Measurements from ENCODE around the gene SH3GL3. TPM values are rescaled to one million over a fixed set of nuclear protein-coding genes. Genes with fewer than 3 reads are reported as not detected.

The SH3GL3 gene
- polyA plus RNA-seq, 1 of the 3 experiments (the other 2 are of a cell fraction) = not detected

GRCh38 chr15:83602021-83602420 is 154.9 kb downstream of the SH3GL3 start:
- no peaks in the 10 kb centered on the region for H3K36me3 ChIP-seq (replicated peaks in 1 of 2; ENCODE audit: control insufficient read depth in 1 of 2, insufficient read depth in 2 of 2, low read length in 1 of 2)
- TF ChIP-seq NRF1 (IDR thresholded peaks at IDR 0.05; ENCODE audit: low read depth, low read length) (no peak), RCOR1 (IDR thresholded peaks at IDR 0.05; ENCODE audit: low read length) (no peak), RAD21 (IDR thresholded peaks at IDR 0.05; ENCODE audit: low read length) (no peak), JUND (IDR thresholded peaks at IDR 0.05) (no peak), NFIC (IDR thresholded peaks at IDR 0.05; ENCODE audit: borderline replicate concordance) (no peak), FOXJ3 (CRISPR knock-in tag; IDR thresholded peaks at IDR 0.05) (no peak), TAF1 (IDR thresholded peaks at IDR 0.05; ENCODE audit: borderline replicate concordance, low read depth, low read length) (no peak), GABPA (IDR thresholded peaks at IDR 0.05; ENCODE audit: low read depth) (no peak), EP300 (IDR thresholded peaks at IDR 0.05; ENCODE audit: borderline replicate concordance in 1 of 2, low read depth in 1 of 2, low read length in 1 of 2) (no peak), FOXM1 (IDR thresholded peaks at IDR 0.05; ENCODE audit: low read depth) (no peak), YY1 (IDR thresholded peaks at IDR 0.05; ENCODE audit: low read depth) (no peak), CHD2 (IDR thresholded peaks at IDR 0.05; ENCODE audit: low read length, partially characterized antibody) (no peak), MAX (IDR thresholded peaks at IDR 0.05; ENCODE audit: low read depth) (no peak), PBX3 (IDR thresholded peaks at IDR 0.05) (no peak)
- TF ChIP-seq, protein P1, sequence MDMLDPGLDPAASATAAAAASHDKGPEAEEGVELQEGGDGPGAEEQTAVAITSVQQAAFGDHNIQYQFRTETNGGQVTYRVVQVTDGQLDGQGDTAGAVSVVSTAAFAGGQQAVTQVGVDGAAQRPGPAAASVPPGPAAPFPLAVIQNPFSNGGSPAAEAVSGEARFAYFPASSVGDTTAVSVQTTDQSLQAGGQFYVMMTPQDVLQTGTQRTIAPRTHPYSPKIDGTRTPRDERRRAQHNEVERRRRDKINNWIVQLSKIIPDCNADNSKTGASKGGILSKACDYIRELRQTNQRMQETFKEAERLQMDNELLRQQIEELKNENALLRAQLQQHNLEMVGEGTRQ (IDR thresholded peaks at IDR 0.05; ENCODE audit: borderline replicate concordance, low read depth, low read length) = no peak
- TF ChIP-seq, protein P2, sequence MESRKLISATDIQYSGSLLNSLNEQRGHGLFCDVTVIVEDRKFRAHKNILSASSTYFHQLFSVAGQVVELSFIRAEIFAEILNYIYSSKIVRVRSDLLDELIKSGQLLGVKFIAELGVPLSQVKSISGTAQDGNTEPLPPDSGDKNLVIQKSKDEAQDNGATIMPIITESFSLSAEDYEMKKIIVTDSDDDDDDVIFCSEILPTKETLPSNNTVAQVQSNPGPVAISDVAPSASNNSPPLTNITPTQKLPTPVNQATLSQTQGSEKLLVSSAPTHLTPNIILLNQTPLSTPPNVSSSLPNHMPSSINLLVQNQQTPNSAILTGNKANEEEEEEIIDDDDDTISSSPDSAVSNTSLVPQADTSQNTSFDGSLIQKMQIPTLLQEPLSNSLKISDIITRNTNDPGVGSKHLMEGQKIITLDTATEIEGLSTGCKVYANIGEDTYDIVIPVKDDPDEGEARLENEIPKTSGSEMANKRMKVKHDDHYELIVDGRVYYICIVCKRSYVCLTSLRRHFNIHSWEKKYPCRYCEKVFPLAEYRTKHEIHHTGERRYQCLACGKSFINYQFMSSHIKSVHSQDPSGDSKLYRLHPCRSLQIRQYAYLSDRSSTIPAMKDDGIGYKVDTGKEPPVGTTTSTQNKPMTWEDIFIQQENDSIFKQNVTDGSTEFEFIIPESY (IDR thresholded peaks at IDR 0.05; ENCODE audit: borderline replicate concordance, low read depth) = no peak
- no peak overlapping the region for H3K9ac ChIP-seq
- no peak overlapping the region for H3K4me2 ChIP-seq
- no peak overlapping the region for H2AFZ ChIP-seq (ENCODE audit: low read depth)
- WGBS (ENCODE audit: low lambda C conversion rate) = 27% methylated on average over 2 of the region's 2 CpGs
- no peak for DNase-seq
- H3K4me3 ChIP-seq (ENCODE audit: low read depth in 2 of 2, low read length in 1 of 2) = no peak overlapping the region
- no peaks in the 10 kb centered on the region for H3K9me3 ChIP-seq
- no peaks in the 10 kb centered on the region for H3K4me1 ChIP-seq (ENCODE audit: control insufficient read depth in 1 of 2, insufficient read depth in 2 of 2, low read depth in 1 of 2, low read length in 1 of 2)
- POLR2A ChIA-PET = interaction anchor here (0.6 kb wide), 1 partner anchor 21 kb away, joined by 3 read pairs; no protein-coding TSS in a partner anchor
- H3F3A ChIP-seq (replicated peaks; ENCODE audit: insufficient read depth) = no peaks in the 10 kb centered on the region
- H3K27ac ChIP-seq (ENCODE audit: low read depth in 2 of 2, low read length in 1 of 2) = no peak overlapping the region
- H3K9me2 ChIP-seq = no peaks in the 10 kb centered on the region
- no peaks in the 10 kb centered on the region for H3K27me3 ChIP-seq (ENCODE audit: insufficient read depth)
- no peaks in the 10 kb centered on the region for H3K79me2 ChIP-seq (ENCODE audit: insufficient read depth)
- CTCF ChIA-PET = no interaction called here
- no peaks in the 10 kb centered on the region for H4K20me1 ChIP-seq (ENCODE audit: insufficient read depth)

Measured in SK-N-SH (cell line).